CD4-positive, CD25-positive, alpha-beta regulatory T cell (primary cell): Measurements from ENCODE around the gene DNAJC3. TPM values are rescaled to one million over a fixed set of nuclear protein-coding genes. Genes with fewer than 3 reads are reported as not detected.
"Not testable (repeated sequence)": the region's sequence is repeated elsewhere in the genome, so short reads cannot be mapped to it uniquely, and the experiment has no call there.

ENCODE experiments used
- ATAC-seq, 2 donors: fragments of 150-1000 bp; cut with Tn5 transposase; one replicate each; pipeline ENCODE4 v1.10.0; 2021; ENCODE audit warnings: low read depth in 2 of 2, moderate number of reproducible peaks in 2 of 2, moderate library complexity in 1 of 2
- DNase-seq, 3 donors: peaks; one replicate each; pipeline versions ENCODE4 v3.0.0 to v3.0.0-alpha.2; 2012 to 2022; ENCODE audit warnings: mixed read lengths in 1 of 3
- H3K27ac ChIP-seq: one replicate; pipeline ENCODE4 v1.7.0; 2013; ENCODE audit warnings: mild to moderate bottlenecking, low read length; ENCODE audit not compliant: insufficient read depth, poor library complexity, severe bottlenecking
- H3K27me3 ChIP-seq: one replicate; pipeline ENCODE4 v1.7.0; 2013; ENCODE audit warnings: low read length; ENCODE audit not compliant: control insufficient read depth, insufficient read depth
- H3K36me3 ChIP-seq: one replicate; pipeline ENCODE4 v1.7.0; 2013; ENCODE audit warnings: mild to moderate bottlenecking, low read length, moderate library complexity; ENCODE audit not compliant: control insufficient read depth, insufficient read depth
- H3K4me1 ChIP-seq: 2 replicates; pipeline ENCODE4 v1.7.0; 2013; ENCODE audit warnings: mild to moderate bottlenecking, low read length; ENCODE audit not compliant: insufficient read depth, control insufficient read depth, poor library complexity, severe bottlenecking
- H3K4me3 ChIP-seq: one replicate; pipeline ENCODE4 v1.7.0; 2013; ENCODE audit warnings: low read depth, mild to moderate bottlenecking, low read length, moderate library complexity
- H3K9me3 ChIP-seq, 2 experiments: 1 replicate in 1 of 2; 2 replicates in 1 of 2; pipeline ENCODE4 v1.7.0; 2013; ENCODE audit warnings: low read length in 2 of 2, mild to moderate bottlenecking in 1 of 2, moderate library complexity in 1 of 2; ENCODE audit not compliant: control insufficient read depth in 2 of 2
- H3K27ac Mint-ChIP-seq, 3 donors: one replicate each; pipeline ENCODE4 v1.8.0; 2020 to 2022; ENCODE audit warnings: mild to moderate bottlenecking in 3 of 3, mixed read lengths in 3 of 3, moderate library complexity in 2 of 3
- H3K27me3 Mint-ChIP-seq: one replicate; pipeline ENCODE4 v1.8.0; 2022; ENCODE audit warnings: mild to moderate bottlenecking, mixed read lengths
- H3K36me3 Mint-ChIP-seq: one replicate; pipeline ENCODE4 v1.8.0; 2020; ENCODE audit warnings: mixed read lengths
- H3K4me1 Mint-ChIP-seq, 4 donors: one replicate each; pipeline ENCODE4 v1.8.0; 2020 to 2022; ENCODE audit warnings: mixed read lengths in 4 of 4, mild to moderate bottlenecking in 1 of 4
- H3K4me3 Mint-ChIP-seq, 4 donors: one replicate each; pipeline ENCODE4 v1.8.0; 2020 to 2022; ENCODE audit warnings: mild to moderate bottlenecking in 4 of 4, mixed read lengths in 4 of 4, moderate library complexity in 3 of 4
- H3K9me3 Mint-ChIP-seq, 7 donors: one replicate each; pipeline ENCODE4 v1.8.0; 2020 to 2022; ENCODE audit warnings: mixed read lengths in 7 of 7, mild to moderate bottlenecking in 3 of 7, moderate library complexity in 2 of 7
- polyA plus RNA-seq, 4 donors: library from polyadenylated mRNA; unstranded; fragments of 300-500 nt; fragmentation: Illumina TruSeq; gene quantifications; one replicate each; pipeline ENCODE4 v1.2.3, GENCODE V29; 2021
- total RNA-seq: library from RNA; stranded (reverse); gene quantifications from one replicate; pipeline ENCODE4 v1.2.3, GENCODE V29; 2022

DNAJC3 gene
- total and polyA plus RNA-seq, 5 donors from 2014 or later, result 11.1 to 22.4 (median 15.0) TPM

- no peaks in the 10 kb centered on the region for H3K36me3 ChIP-seq
- Mint-ChIP-seq H3K4me1 (no peaks in the 10 kb centered on the region), H3K9me3 (peaks cover 0 to 4% (median 0%) of the 10 kb centered on the region in 7 donors)
Measured at GRCh38 chr13:95652244-95652764, 24.6 kb upstream of the DNAJC3 start.

GRCh38 chr13:95652821-95653220 lies 24.1 kb upstream of the DNAJC3 start:
- H3K4me1 ChIP-seq, result no peaks in the 10 kb centered on the region
- H3K4me3 ChIP-seq, result no peak overlapping the region
- H3K36me3 ChIP-seq, result no peaks in the 10 kb centered on the region
- Mint-ChIP-seq H3K4me3 (no peak overlapping the region), H3K27ac (no peak overlapping the region), H3K27me3 (peaks cover 37% of the 10 kb centered on the region), H3K36me3 (no peaks in the 10 kb centered on the region), H3K9me3 (peaks cover 0 to 4% (median 0%) of the 10 kb centered on the region in 7 donors), H3K4me1 (no peaks in the 10 kb centered on the region)
- H3K9me3 ChIP-seq, result no peaks in the 10 kb centered on the region
- H3K27ac ChIP-seq, result no peak overlapping the region
- peaks cover 4% of the 10 kb centered on the region for H3K27me3 ChIP-seq
- ATAC-seq, result no peak
- no peak for DNase-seq

More at GRCh38 chr13:95652244-95652764, 24.6 kb upstream of the DNAJC3 start:
- Histone ChIP-seq H3K4me3 (no peak overlapping the region), H3K27me3 (peaks cover 9% of the 10 kb centered on the region), H3K27ac (no peak overlapping the region), H3K9me3 (no peaks in the 10 kb centered on the region), H3K4me1 (no peaks in the 10 kb centered on the region)
- DNase-seq (no peak), ATAC-seq (no peak)
- H3K4me3 Mint-ChIP-seq, result no peak overlapping the region
- H3K27ac Mint-ChIP-seq, result no peak overlapping the region
- peaks cover 37% of the 10 kb centered on the region for H3K27me3 Mint-ChIP-seq
- H3K36me3 Mint-ChIP-seq, result no peaks in the 10 kb centered on the region

- Mint-ChIP-seq H3K27me3 (peaks cover 38% of the 10 kb centered on the region), H3K9me3 (peaks cover 0 to 5% (median 3%) of the 10 kb centered on the region in 7 donors), H3K4me1 (no peaks in the 10 kb centered on the region), H3K36me3 (no peaks in the 10 kb centered on the region), H3K4me3 (no peak overlapping the region), H3K27ac (no peak overlapping the region)
- Histone ChIP-seq H3K27me3 (peaks cover 8% of the 10 kb centered on the region), H3K4me3 (no peak overlapping the region), H3K27ac (no peak overlapping the region), H3K4me1 (no peaks in the 10 kb centered on the region), H3K9me3 (no peaks in the 10 kb centered on the region), H3K36me3 (no peaks in the 10 kb centered on the region)
- no peak for ATAC-seq
- DNase-seq, result no peak
Measured at GRCh38 chr13:95656386-95657015, 20.4 kb upstream of the DNAJC3 start.

- Mint-ChIP-seq H3K27me3 (peaks cover 23% of the 10 kb centered on the region), H3K4me3 (no peak overlapping the region), H3K4me1 (no peaks in the 10 kb centered on the region), H3K36me3 (no peaks in the 10 kb centered on the region), H3K9me3 (peaks cover 4 to 12% (median 6%) of the 10 kb centered on the region in 7 donors), H3K27ac (no peak overlapping the region)
- H3K4me1 ChIP-seq, result no peaks in the 10 kb centered on the region
- ATAC-seq (no peak), DNase-seq (no peak)
- H3K36me3 ChIP-seq, result no peaks in the 10 kb centered on the region
- H3K9me3 ChIP-seq, result peaks cover 4 to 8% of the 10 kb centered on the region in 2 experiments
- no peak overlapping the region for H3K4me3 ChIP-seq
- no peak overlapping the region for H3K27ac ChIP-seq
- H3K27me3 ChIP-seq, result peaks cover 14% of the 10 kb centered on the region
Measured at GRCh38 chr13:95659500-95659899, 17.4 kb upstream of the DNAJC3 start.

- H3K9me3 Mint-ChIP-seq, result peaks cover 5 to 26% (median 12%) of the 10 kb centered on the region in 7 donors
- DNase-seq, result peak in 2 of 3 donors; percentile 32 to 41
- H3K4me3 Mint-ChIP-seq, result no peak overlapping the region
Measured at GRCh38 chr13:95660981-95661581, 15.9 kb upstream of the DNAJC3 start.

GRCh38 chr13:95667235-95667634 lies 9.7 kb upstream of the DNAJC3 start:
- not testable (repeated sequence) for H3K27me3 Mint-ChIP-seq

More at GRCh38 chr13:95660981-95661581, 15.9 kb upstream of the DNAJC3 start:
- H3K4me1 ChIP-seq, result no peaks in the 10 kb centered on the region
- no peak overlapping the region for H3K27ac ChIP-seq
- no peaks in the 10 kb centered on the region for H3K36me3 ChIP-seq
- H3K4me3 ChIP-seq, result no peak overlapping the region
- Mint-ChIP-seq H3K36me3 (peaks cover 5% of the 10 kb centered on the region), H3K27ac (no peak overlapping the region), H3K27me3 (peaks cover 29% of the 10 kb centered on the region), H3K4me1 (no peaks in the 10 kb centered on the region)
- H3K27me3 ChIP-seq, result peaks cover 14% of the 10 kb centered on the region
- peaks cover 15 to 23% of the 10 kb centered on the region in 2 experiments for H3K9me3 ChIP-seq
- ATAC-seq, result no peak

GRCh38 chr13:95671597-95671996 lies 5.3 kb upstream of the DNAJC3 start:
- H3K27me3 Mint-ChIP-seq, result peaks cover 6% of the 10 kb centered on the region
- peaks cover 14 to 31% (median 23%) of the 10 kb centered on the region in 4 donors for H3K4me1 Mint-ChIP-seq
- Histone ChIP-seq H3K4me1 (peaks cover 18% of the 10 kb centered on the region), H3K27ac (no peak overlapping the region), H3K9me3 (peaks cover 25 to 48% of the 10 kb centered on the region in 2 experiments), H3K4me3 (no peak overlapping the region), H3K36me3 (no peaks in the 10 kb centered on the region), H3K27me3 (no peaks in the 10 kb centered on the region)
- H3K36me3 Mint-ChIP-seq, result peaks cover 12% of the 10 kb centered on the region
- peaks cover 4 to 51% (median 25%) of the 10 kb centered on the region in 7 donors for H3K9me3 Mint-ChIP-seq
- DNase-seq (no peak), ATAC-seq (no peak)
- no peak overlapping the region for H3K27ac Mint-ChIP-seq
- no peak overlapping the region for H3K4me3 Mint-ChIP-seq

More at GRCh38 chr13:95667235-95667634, 9.7 kb upstream of the DNAJC3 start:
- not testable (repeated sequence) for H3K4me1 ChIP-seq, H3K27me3 ChIP-seq, H3K27ac ChIP-seq, H3K4me3 ChIP-seq, H3K4me3 Mint-ChIP-seq, H3K36me3 Mint-ChIP-seq, ATAC-seq, DNase-seq, H3K4me1 Mint-ChIP-seq, H3K27ac Mint-ChIP-seq, H3K36me3 ChIP-seq
- peaks cover 53 to 68% of the 10 kb centered on the region in 2 experiments for H3K9me3 ChIP-seq
- H3K9me3 Mint-ChIP-seq, result peaks cover 5 to 70% (median 35%) of the 10 kb centered on the region in 7 donors
